ENCODE results near the gene EIF4H. TPM values are rescaled to one million over a fixed set of nuclear protein-coding genes. Genes with fewer than 3 reads are reported as not detected.
A peak's percentile ranks its signal among the peaks of the same experiment; 100 is the strongest.

EIF4H gene
- total and polyA plus RNA-seq, 2 of the 8 experiments (the other 6 are each of a cell fraction or from before 2014, with no cell fraction given): 323 to 382 TPM

GRCh38 chr7:74174606-74175082 lies 488 bp downstream of the EIF4H start:
- H4K20me1 ChIP-seq (replicated peaks in 1 of 2; ENCODE audit: control insufficient read depth in 1 of 2, insufficient read depth in 2 of 2, low read length in 2 of 2): peaks cover 8 to 16% of the 10 kb centered on the region in 2 experiments

More at GRCh38 chr7:74174606-74175082, 488 bp downstream of the EIF4H start:
- H3K56ac ChIP-seq (replicated peaks; ENCODE audit: insufficient read length, low read depth, low read length): peak overlapping the region; percentile 70
- H3K18ac ChIP-seq (ENCODE audit: extremely low read depth, low read length): 0 out of 2 replicates have a peak overlapping the region, but pooled peaks have one; percentile 74
- peak overlapping the region; percentile 94 to 100 (median 96) for H3K9ac ChIP-seq (replicated peaks in 1 of 4; ENCODE audit: extremely low read depth in 1 of 4, low read depth in 3 of 4, low read length in 3 of 4)
- no peaks in the 10 kb centered on the region for H3K27me3 ChIP-seq (replicated peaks in 1 of 4; ENCODE audit: control insufficient read depth in 3 of 4, extremely low read depth in 1 of 4, insufficient read depth in 3 of 4, low read length in 3 of 4)
- no peak overlapping the region for H2AFZ ChIP-seq (ENCODE audit: low read length)
- no peak overlapping the region for H2BK120ac ChIP-seq (replicated peaks; ENCODE audit: low read depth, low read length)
- peak overlapping the region; percentile 76 to 81 for H3K4me2 ChIP-seq (ENCODE audit: insufficient read depth in 1 of 2, low read depth in 2 of 2, low read length in 2 of 2)
- H4K8ac ChIP-seq (ENCODE audit: extremely low read depth, insufficient read depth, low read length): peak overlapping the region; percentile 99; the same call in 1 of the 2 replicates
- peak overlapping the region; percentile 89 for H2BK5ac ChIP-seq (ENCODE audit: low read depth, low read length)
- no peak for DNase-seq (ENCODE audit: low read depth in 1 of 2, low spot score in 2 of 2)
- ChIA-PET CTCF (ENCODE audit: partially characterized antibody) (interaction anchor here (1.2 to 3.0 kb wide), 7 partner anchors 9 to 148 kb away, joined by 3 to 10 read pairs (median 7); no protein-coding TSS in a partner anchor), POLR2A (ENCODE audit: partially characterized antibody) (interaction anchor here (0.7 to 8.2 kb wide), 29 partner anchors 9 to 123 kb away, joined by 3 to 65 read pairs (median 5); partner anchors contain the start of gene LIMK1)
- peaks cover 1% of the 10 kb centered on the region; the same call in 1 of the 2 replicates for H3K23me2 ChIP-seq (ENCODE audit: low read depth, low read length)
- peak overlapping the region; percentile 71 for H4K5ac ChIP-seq (ENCODE audit: insufficient read length, low read depth, low read length)
- H3K4me1 ChIP-seq (replicated peaks in 1 of 4; ENCODE audit: control insufficient read depth in 3 of 4, insufficient read depth in 4 of 4, low read length in 3 of 4): peaks cover 2 to 14% (median 6%) of the 10 kb centered on the region in 4 experiments; a peak in 6 of 7 replicates
- H3K79me2 ChIP-seq (ENCODE audit: control insufficient read depth in 1 of 2, insufficient read depth in 2 of 2, low read length in 2 of 2): peaks cover 50 to 60% of the 10 kb centered on the region in 2 experiments
- H3K4ac ChIP-seq (replicated peaks; ENCODE audit: insufficient read length, low read depth, low read length): peak overlapping the region; percentile 90
- FAIRE-seq: no peak
- H3K79me1 ChIP-seq (ENCODE audit: low read depth, low read length): no peaks in the 10 kb centered on the region; the same call in 1 of the 2 replicates
- no peak overlapping the region for H2BK12ac ChIP-seq (ENCODE audit: low read depth, low read length)
- H3K27ac ChIP-seq (ENCODE audit: low read depth, low read length): peak overlapping the region; percentile 94
- no peak overlapping the region for H3K23ac ChIP-seq (ENCODE audit: insufficient read length)
- H3K14ac ChIP-seq (ENCODE audit: insufficient read length): no peak overlapping the region
- TF ChIP-seq POLR2A (IDR thresholded peaks at IDR 0.05; ENCODE audit: control extremely low read depth in 1 of 2, low read depth in 2 of 2, low read length in 2 of 2): peak; percentile 6 to 10; a peak in 2 of 3 replicates
- TF ChIP-seq MAX (IDR thresholded peaks at IDR 0.05): peak; percentile 64; the same call in 1 of the 2 replicates
- TF ChIP-seq E2F6 (IDR thresholded peaks at IDR 0.05): 0 out of 2 replicates have a peak, but pooled peaks have one; percentile 33
- no peak for TF ChIP-seq CREB1 (IDR thresholded peaks at IDR 0.05)
- 0 out of 2 replicates have a peak, but pooled peaks have one; percentile 18 for TF ChIP-seq KDM5A (IDR thresholded peaks at IDR 0.05; ENCODE audit: low read length)
- TF ChIP-seq POLR2AphosphoS5 (IDR thresholded peaks at IDR 0.05; ENCODE audit: low read depth, low read length): 0 out of 2 replicates have a peak, but pooled peaks have one; percentile 45
- TF ChIP-seq KDM4A (IDR thresholded peaks at IDR 0.05; ENCODE audit: low read depth, low read length, severe bottlenecking): peak; percentile 21
- no peak for TF ChIP-seq RAD21 (IDR thresholded peaks at IDR 0.05 in 1 of 2, conservative IDR thresholded peaks at IDR 0.05 in 1 of 2; ENCODE audit: low read depth in 2 of 2, low read length in 2 of 2)
- no peak for TF ChIP-seq TEAD4 (IDR thresholded peaks at IDR 0.05; ENCODE audit: low read depth, low read length)
- no peaks in the 10 kb centered on the region for H3K9me3 ChIP-seq (ENCODE audit: insufficient read depth in 2 of 2, low read depth in 1 of 2, low read length in 1 of 2)
- no peak overlapping the region for H2AK5ac ChIP-seq (ENCODE audit: low read depth, low read length)
- peaks cover 0 to 21% (median 1%) of the 10 kb centered on the region in 4 experiments; a peak in 3 of 8 replicates for H3K36me3 ChIP-seq (ENCODE audit: control insufficient read depth in 2 of 4, insufficient read depth in 4 of 4, low read length in 3 of 4)
- WGBS, 2 experiments (ENCODE audit: extremely low coverage in 1 of 2, insufficient coverage in 1 of 2, insufficient read length in 1 of 2, insufficient replicate concordance in 2 of 2, low coverage in 1 of 2, low lambda C conversion rate in 2 of 2, missing lambda C conversion rate in 1 of 2): 1% methylated on average over 19 of the region's 43 CpGs; no CpG with 5 or more reads in 1 of the 2 experiments
- no peak overlapping the region for H2BK15ac ChIP-seq (ENCODE audit: low read length)
- peak overlapping the region; percentile 67 to 97 (median 80) for H3K4me3 ChIP-seq (ENCODE audit: extremely low read depth in 1 of 4, insufficient read depth in 2 of 4, low read depth in 3 of 4, low read length in 4 of 4)
- H2BK20ac ChIP-seq (ENCODE audit: low read length): no peak overlapping the region
- H4K91ac ChIP-seq (replicated peaks; ENCODE audit: insufficient read length, low read length): peak overlapping the region; percentile 91

Measured in H1 (cell line).